NOMO-1 treated with dmso at 0.1 percent for 144 hours (cell line): ENCODE data around the gene CORO6.

Experiments
- DNase-seq: peaks from one replicate; lab custom pipeline; 2025; ENCODE audit not compliant: unreplicated experiment; lab: John Stamatoyannopoulos, UW

CORO6 gene

GRCh38 chr17:29567304-29567553, 55.5 kb downstream of the CORO6 start:
- DNase-seq: no peak

- peak; percentile 56 for DNase-seq
Measured at GRCh38 chr17:29566473-29567303, 56.0 kb downstream of the CORO6 start, which contains the start of gene ABHD15. Gene ABHD15, minus strand, starts transcription at chr17:29567037. Its CDS starts 71 bp downstream, at chr17:29566966.

GRCh38 chr17:29565643-29566472, 56.9 kb downstream of the CORO6 start:
- peak; percentile 25 for DNase-seq
